ENCODE measurements around the gene PTPRH.

The PTPRH gene

DNA sequence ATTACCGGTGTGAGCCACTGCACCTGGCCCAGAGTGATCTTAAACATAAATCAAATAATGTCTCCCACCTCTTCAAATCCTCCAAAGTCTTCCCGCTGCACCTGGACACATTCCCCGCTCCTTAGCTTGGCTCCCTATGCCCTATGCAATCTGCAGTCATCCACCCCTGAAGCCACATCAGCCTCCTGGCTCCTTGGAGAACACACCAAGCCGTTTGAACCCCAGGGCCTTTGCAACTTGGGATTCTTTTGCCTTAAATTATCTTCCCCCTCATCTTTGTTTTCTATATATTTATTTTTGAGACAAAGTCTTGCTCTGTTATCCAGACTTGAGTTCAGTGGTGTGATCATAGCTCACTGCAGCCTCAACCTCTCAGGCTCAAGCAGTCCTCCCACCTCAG lies 40.2 kb downstream of the PTPRH start:
- TF ChIP-seq, protein P1, sequence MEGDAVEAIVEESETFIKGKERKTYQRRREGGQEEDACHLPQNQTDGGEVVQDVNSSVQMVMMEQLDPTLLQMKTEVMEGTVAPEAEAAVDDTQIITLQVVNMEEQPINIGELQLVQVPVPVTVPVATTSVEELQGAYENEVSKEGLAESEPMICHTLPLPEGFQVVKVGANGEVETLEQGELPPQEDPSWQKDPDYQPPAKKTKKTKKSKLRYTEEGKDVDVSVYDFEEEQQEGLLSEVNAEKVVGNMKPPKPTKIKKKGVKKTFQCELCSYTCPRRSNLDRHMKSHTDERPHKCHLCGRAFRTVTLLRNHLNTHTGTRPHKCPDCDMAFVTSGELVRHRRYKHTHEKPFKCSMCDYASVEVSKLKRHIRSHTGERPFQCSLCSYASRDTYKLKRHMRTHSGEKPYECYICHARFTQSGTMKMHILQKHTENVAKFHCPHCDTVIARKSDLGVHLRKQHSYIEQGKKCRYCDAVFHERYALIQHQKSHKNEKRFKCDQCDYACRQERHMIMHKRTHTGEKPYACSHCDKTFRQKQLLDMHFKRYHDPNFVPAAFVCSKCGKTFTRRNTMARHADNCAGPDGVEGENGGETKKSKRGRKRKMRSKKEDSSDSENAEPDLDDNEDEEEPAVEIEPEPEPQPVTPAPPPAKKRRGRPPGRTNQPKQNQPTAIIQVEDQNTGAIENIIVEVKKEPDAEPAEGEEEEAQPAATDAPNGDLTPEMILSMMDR (IDR thresholded peaks at IDR 0.05; ENCODE audit: low read depth, low read length) = no peak
- TF ChIP-seq, protein P2, sequence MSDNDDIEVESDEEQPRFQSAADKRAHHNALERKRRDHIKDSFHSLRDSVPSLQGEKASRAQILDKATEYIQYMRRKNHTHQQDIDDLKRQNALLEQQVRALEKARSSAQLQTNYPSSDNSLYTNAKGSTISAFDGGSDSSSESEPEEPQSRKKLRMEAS (IDR thresholded peaks at IDR 0.05; ENCODE audit: low read depth, low read length) = no peak
- TF ChIP-seq POLR2A (IDR thresholded peaks at IDR 0.05; ENCODE audit: extremely low read depth, insufficient read length) = no peak
- TF ChIP-seq MYC (IDR thresholded peaks at IDR 0.05; ENCODE audit: low read depth, low read length) = no peak
- DNase-seq (ENCODE audit: low read depth) = no peak
- H3K4me3 ChIP-seq (ENCODE audit: low read depth, low read length) = no peak overlapping the region

DNA sequence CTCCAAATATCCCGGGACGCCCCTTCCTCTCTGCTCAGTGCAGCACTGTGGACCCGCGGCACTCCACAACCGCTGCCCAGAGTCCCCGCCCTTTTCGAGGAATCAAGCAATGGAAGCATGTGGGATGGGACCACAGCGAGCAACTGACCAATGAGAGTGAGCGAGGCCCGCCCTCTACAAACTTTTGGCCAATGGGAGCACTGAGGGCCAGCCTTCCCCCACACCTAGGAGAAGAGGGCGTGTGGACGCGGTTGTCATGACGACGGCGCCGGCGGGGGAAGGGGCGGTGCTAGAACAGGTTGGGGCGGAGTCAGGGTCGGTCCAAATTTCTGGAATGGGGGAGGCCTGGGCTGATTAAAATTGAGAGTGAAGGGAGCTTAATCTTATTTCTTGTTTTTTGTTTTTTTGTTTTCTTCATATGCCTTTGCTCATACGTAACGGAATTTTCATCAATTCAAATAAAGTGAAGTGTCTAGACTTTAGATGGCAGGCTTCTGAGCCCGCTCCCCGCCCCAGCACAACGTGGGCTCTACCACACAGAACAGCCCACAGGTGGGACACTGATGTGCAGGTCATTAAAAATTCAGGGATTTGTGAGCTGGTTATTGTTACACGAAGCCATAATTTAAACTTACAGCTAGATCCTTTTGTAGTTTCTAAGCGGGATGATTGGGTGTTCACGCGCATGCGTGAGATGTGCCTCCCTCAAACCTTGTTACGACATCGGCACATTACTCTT lies 42.6 kb downstream of the PTPRH start, which contains the start of gene DNAAF3:
TSS of gene DNAAF3 (minus strand) at position 84 of the 739 bp plus-strand sequence. CDS start 200 bp downstream, outside the sequence.
- H3K4me3 ChIP-seq (ENCODE audit: low read depth, low read length) = peak within 1 kb of the TSS; percentile 44
- TF ChIP-seq, protein P1 (IDR thresholded peaks at IDR 0.05; ENCODE audit: low read depth, low read length) = no peak
- TF ChIP-seq, protein P2 (IDR thresholded peaks at IDR 0.05; ENCODE audit: low read depth, low read length) = peak; percentile 13; the same call in 1 of the 2 replicates
- DNase-seq (ENCODE audit: low read depth) = peak; percentile 95

DNA sequence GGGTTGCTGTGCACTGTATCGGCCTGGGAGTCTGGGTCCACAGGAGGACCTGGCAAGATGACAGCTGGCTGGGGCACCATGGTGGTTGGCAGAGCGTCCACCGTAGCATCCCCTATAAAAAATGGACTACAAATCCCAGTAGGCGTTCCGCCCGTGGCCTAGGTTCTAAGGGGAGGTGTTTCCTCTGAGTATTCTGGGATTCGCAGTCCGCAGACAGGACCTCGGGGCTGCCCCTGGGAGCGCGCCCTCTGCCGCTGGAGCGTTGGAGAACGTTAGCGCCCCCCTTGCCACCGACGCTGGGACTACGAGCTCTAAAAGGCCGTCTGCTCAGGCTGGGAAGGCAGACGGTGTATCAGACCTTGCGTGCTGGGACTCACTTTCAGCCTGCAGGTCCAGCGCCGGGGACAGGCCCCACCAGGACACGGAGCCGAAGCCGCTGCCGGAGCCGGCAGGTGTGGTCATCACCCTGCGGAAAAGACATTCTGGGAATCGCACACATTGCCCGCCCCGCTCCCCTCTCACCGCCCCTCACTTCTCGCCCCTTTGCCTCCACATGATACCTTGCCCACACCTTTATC lies 43.3 kb downstream of the PTPRH start:
- TF ChIP-seq POLR2A (IDR thresholded peaks at IDR 0.05; ENCODE audit: extremely low read depth, insufficient read length) = no peak
- TF ChIP-seq, protein P1 (IDR thresholded peaks at IDR 0.05; ENCODE audit: low read depth, low read length) = peak; percentile 66
- no peak; the same call in 1 of the 2 replicates for TF ChIP-seq MYC (IDR thresholded peaks at IDR 0.05; ENCODE audit: low read depth, low read length)
- TF ChIP-seq, protein P2 (IDR thresholded peaks at IDR 0.05; ENCODE audit: low read depth, low read length) = no peak
- peak; percentile 88 for DNase-seq (ENCODE audit: low read depth)
- H3K4me3 ChIP-seq (ENCODE audit: low read depth, low read length) = peak overlapping the region; percentile 44

DNA sequence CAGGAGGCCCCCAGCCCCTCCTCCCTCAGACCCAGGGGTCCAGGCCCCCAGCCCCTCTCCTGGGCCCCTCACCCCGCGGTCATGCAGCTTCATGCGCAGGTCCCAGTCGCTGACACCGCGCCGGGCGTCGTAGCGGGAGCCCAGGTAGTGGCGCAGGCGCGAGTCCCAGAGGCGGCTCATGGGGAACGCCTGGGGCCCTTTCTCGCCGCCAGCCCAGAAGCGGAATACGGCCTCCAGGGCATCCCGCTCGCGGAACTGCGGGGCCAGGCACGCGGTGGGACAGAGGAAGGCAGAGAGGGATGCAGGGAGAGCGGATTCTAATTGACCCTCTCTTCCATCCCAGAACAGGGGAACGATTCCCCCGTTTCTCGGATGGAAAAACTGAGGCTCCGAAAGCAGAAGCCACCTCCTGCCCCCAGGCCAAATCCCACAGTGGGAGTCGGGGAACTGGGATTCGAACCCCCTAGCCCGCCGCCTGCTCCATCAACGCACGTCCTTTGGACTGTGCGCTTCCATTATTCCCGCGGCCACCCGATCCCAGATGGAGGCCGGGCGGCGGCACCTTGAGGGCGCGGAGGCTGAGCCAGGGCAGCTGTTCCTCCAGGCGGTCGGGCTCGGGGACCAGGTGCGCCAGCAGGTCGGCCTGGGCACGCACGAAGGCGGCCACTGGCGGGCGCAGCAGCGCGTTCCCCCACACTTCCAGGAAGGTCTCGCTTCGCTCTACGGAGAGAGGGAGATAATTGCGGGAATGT lies 47.6 kb downstream of the PTPRH start:
- DNase-seq (ENCODE audit: low read depth) = no peak
- no peak overlapping the region for H3K4me3 ChIP-seq (ENCODE audit: low read depth, low read length)
- TF ChIP-seq, protein P2 (IDR thresholded peaks at IDR 0.05; ENCODE audit: low read depth, low read length) = no peak
- TF ChIP-seq MYC (IDR thresholded peaks at IDR 0.05; ENCODE audit: low read depth, low read length) (no peak), POLR2A (IDR thresholded peaks at IDR 0.05; ENCODE audit: extremely low read depth, insufficient read length) (no peak)
- TF ChIP-seq, protein P1 (IDR thresholded peaks at IDR 0.05; ENCODE audit: low read depth, low read length) = no peak

DNA sequence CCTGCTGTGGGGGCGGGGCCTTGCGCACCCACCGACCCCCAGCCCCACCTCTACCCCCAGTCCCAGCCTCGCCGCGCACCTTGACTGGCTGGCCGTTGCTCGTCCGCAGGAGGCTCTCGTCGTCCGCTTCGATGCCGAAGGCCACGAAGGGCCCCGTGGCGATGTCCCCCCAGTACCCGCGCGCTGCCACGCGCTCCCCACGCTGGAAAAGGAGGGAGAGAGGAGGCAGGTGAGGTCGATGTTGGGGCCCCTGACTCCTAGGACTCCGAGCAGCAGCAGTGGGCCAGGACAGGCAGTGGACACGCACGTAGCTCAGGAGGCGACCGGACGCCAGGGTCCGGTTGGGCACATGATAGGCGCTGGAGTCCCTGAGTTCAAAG lies 48.3 kb downstream of the PTPRH start:
- H3K4me3 ChIP-seq (ENCODE audit: low read depth, low read length) = no peak overlapping the region
- TF ChIP-seq POLR2A (IDR thresholded peaks at IDR 0.05; ENCODE audit: extremely low read depth, insufficient read length) (no peak), MYC (IDR thresholded peaks at IDR 0.05; ENCODE audit: low read depth, low read length) (no peak)
- TF ChIP-seq, protein P1 (IDR thresholded peaks at IDR 0.05; ENCODE audit: low read depth, low read length) = no peak
- TF ChIP-seq, protein P2 (IDR thresholded peaks at IDR 0.05; ENCODE audit: low read depth, low read length) = no peak
- DNase-seq (ENCODE audit: low read depth) = no peak

All from NB4 (cell line).